Ishikawa (cell line): ENCODE measurements around the gene RNASE1.

Source experiments
- CEBPB ChIP-seq: IDR thresholded peaks from 2 replicates; pipeline ENCODE4 v1.6.1; 2012
- CREB1 ChIP-seq: IDR thresholded peaks from 2 replicates; pipeline ENCODE4 v1.6.1; 2012; ENCODE audit warnings: low read depth
- EP300 ChIP-seq: IDR thresholded peaks from 2 replicates; pipeline ENCODE4 v1.6.1; 2012; ENCODE audit warnings: borderline replicate concordance
- FOXM1 ChIP-seq: IDR thresholded peaks from 2 replicates; pipeline ENCODE4 v1.6.1; 2012; ENCODE audit warnings: low read depth, borderline replicate concordance
- MAX ChIP-seq: IDR thresholded peaks from 2 replicates; pipeline ENCODE4 v1.6.1; 2012
- NFIC ChIP-seq: IDR thresholded peaks from 2 replicates; pipeline ENCODE4 v1.6.1; 2012
- RAD21 ChIP-seq: IDR thresholded peaks from 2 replicates; pipeline ENCODE4 v1.6.1; 2012; ENCODE audit warnings: low read depth
- REST ChIP-seq: IDR thresholded peaks from 2 replicates; pipeline ENCODE4 v1.6.1; 2012; ENCODE audit warnings: low read depth, mild to moderate bottlenecking
- TAF1 ChIP-seq: IDR thresholded peaks from 2 replicates; pipeline ENCODE4 v1.6.1; 2012; ENCODE audit warnings: low read depth, mild to moderate bottlenecking
- TCF12 ChIP-seq: IDR thresholded peaks from 2 replicates; pipeline ENCODE4 v1.6.1; 2012; ENCODE audit warnings: low read depth
- TEAD4 ChIP-seq: IDR thresholded peaks from 2 replicates; pipeline ENCODE4 v1.6.1; 2012
- YY1 ChIP-seq: IDR thresholded peaks from 2 replicates; pipeline ENCODE4 v1.6.1; 2012; ENCODE audit warnings: low read depth

- TF ChIP-seq TAF1 (no peak), TCF12 (no peak), MAX (no peak), NFIC (no peak), REST (no peak), CEBPB (no peak), RAD21 (no peak), FOXM1 (no peak), EP300 (no peak), YY1 (no peak), CREB1 (no peak), TEAD4 (no peak)
Observed at GRCh38 chr14:20799892-20800544, 2.6 kb downstream of the RNASE1 start.
